ENCODE results near the gene CH25H.

GRCh38 chr10:89171996-89172395 lies 35.1 kb downstream of the CH25H start:
- TF ChIP-seq YY1 (IDR thresholded peaks at IDR 0.05; ENCODE audit: low read depth) (no peak), USF1 (IDR thresholded peaks at IDR 0.05) (no peak), FOXM1 (IDR thresholded peaks at IDR 0.05; ENCODE audit: borderline replicate concordance, low read depth) (no peak), CEBPB (IDR thresholded peaks at IDR 0.05) (no peak), CREB1 (IDR thresholded peaks at IDR 0.05; ENCODE audit: low read depth) (no peak), EP300 (IDR thresholded peaks at IDR 0.05; ENCODE audit: borderline replicate concordance) (no peak), TCF12 (IDR thresholded peaks at IDR 0.05; ENCODE audit: low read depth) (no peak), TEAD4 (IDR thresholded peaks at IDR 0.05) (no peak), ZBTB7A (IDR thresholded peaks at IDR 0.05; ENCODE audit: low read depth) (no peak)
- TF ChIP-seq, protein P1, sequence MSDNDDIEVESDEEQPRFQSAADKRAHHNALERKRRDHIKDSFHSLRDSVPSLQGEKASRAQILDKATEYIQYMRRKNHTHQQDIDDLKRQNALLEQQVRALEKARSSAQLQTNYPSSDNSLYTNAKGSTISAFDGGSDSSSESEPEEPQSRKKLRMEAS (IDR thresholded peaks at IDR 0.05) = no peak
- TF ChIP-seq, protein P2, sequence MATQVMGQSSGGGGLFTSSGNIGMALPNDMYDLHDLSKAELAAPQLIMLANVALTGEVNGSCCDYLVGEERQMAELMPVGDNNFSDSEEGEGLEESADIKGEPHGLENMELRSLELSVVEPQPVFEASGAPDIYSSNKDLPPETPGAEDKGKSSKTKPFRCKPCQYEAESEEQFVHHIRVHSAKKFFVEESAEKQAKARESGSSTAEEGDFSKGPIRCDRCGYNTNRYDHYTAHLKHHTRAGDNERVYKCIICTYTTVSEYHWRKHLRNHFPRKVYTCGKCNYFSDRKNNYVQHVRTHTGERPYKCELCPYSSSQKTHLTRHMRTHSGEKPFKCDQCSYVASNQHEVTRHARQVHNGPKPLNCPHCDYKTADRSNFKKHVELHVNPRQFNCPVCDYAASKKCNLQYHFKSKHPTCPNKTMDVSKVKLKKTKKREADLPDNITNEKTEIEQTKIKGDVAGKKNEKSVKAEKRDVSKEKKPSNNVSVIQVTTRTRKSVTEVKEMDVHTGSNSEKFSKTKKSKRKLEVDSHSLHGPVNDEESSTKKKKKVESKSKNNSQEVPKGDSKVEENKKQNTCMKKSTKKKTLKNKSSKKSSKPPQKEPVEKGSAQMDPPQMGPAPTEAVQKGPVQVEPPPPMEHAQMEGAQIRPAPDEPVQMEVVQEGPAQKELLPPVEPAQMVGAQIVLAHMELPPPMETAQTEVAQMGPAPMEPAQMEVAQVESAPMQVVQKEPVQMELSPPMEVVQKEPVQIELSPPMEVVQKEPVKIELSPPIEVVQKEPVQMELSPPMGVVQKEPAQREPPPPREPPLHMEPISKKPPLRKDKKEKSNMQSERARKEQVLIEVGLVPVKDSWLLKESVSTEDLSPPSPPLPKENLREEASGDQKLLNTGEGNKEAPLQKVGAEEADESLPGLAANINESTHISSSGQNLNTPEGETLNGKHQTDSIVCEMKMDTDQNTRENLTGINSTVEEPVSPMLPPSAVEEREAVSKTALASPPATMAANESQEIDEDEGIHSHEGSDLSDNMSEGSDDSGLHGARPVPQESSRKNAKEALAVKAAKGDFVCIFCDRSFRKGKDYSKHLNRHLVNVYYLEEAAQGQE (IDR thresholded peaks at IDR 0.05; ENCODE audit: low read depth) = no peak
